GM12878 (cell line): ENCODE data around the gene LEMD2. TPM values are rescaled to one million over a fixed set of nuclear protein-coding genes. Genes with fewer than 3 reads are reported as not detected.

ENCODE experiments used
- ATAC-seq: fragments of 200-7000 bp; cut with Tn5 transposase; 3 replicates; pipeline ENCODE4 v1.9.1; 2020; ENCODE audit warnings: mild to moderate bottlenecking, moderate library complexity
- BruUV-seq: library from RNA; stranded (reverse); fragments of 400-500 nt; replicated peaks from 2 replicates; lab custom pipeline; 2021; lab: Mats Ljungman, UMichigan
- CTCF ChIA-PET: fragments of 300-600 bp; sonication (Branson Sonifier 250); formaldehyde crosslinking; extraction: SDS; loops from one replicate; lab custom pipeline; 2021; ENCODE audit warnings: inconsistent platforms; lab: Yijun Ruan, JAX
- POLR2A ChIA-PET: fragments of 350-600 bp; formaldehyde crosslinking; extraction: SDS; loops from one replicate; lab custom pipeline; 2021; ENCODE audit warnings: inconsistent platforms; lab: Charles Lee
- RAD21 ChIA-PET: fragments of 300-600 bp; sonication (Branson Sonifier 250); formaldehyde crosslinking; loops from one replicate; lab custom pipeline; 2023; ENCODE audit warnings: antibody characterized with exemption; ENCODE audit not compliant: unreplicated experiment; lab: Charles Lee
- SMC1A ChIA-PET: fragments of 300-600 bp; sonication (Branson Sonifier 250); formaldehyde crosslinking; loops from one replicate; lab custom pipeline; 2023; ENCODE audit not compliant: unreplicated experiment, uncharacterized antibody; lab: Charles Lee
- DNase-seq: peaks from one replicate; pipeline ENCODE4 v3.0.0-alpha.2; 2011; ENCODE audit warnings: low read depth, low spot score
- FAIRE-seq: peaks from 3 replicates; lab custom pipeline; 2011; peaks lifted over from hg19 to GRCh38; lab: Jason Lieb, UNC
- H2AFZ ChIP-seq: 2 replicates; pipeline ENCODE4 v1.6.0; 2011; ENCODE audit warnings: low read depth, low read length, control low read depth; ENCODE audit not compliant: control insufficient read depth
- H3K27ac ChIP-seq: 2 replicates; pipeline ENCODE4 v1.5.1; 2011; ENCODE audit warnings: control low read depth; ENCODE audit not compliant: control insufficient read depth, insufficient read depth
- H3K27me3 ChIP-seq, 2 experiments: replicated peaks in 1 of 2; 2 replicates each; pipeline versions ENCODE4 v1.6.0 to v1.6.1; 2011; ENCODE audit warnings: low read length in 1 of 2; ENCODE audit not compliant: control insufficient read depth in 2 of 2, insufficient read depth in 2 of 2
- H3K36me3 ChIP-seq, 2 experiments: 2 replicates each; pipeline ENCODE4 v1.5.1; 2011; ENCODE audit warnings: low read length in 1 of 2; ENCODE audit not compliant: control insufficient read depth in 2 of 2, insufficient read depth in 2 of 2
- H3K4me1 ChIP-seq: 2 replicates; pipeline ENCODE4 v1.6.1; 2011; ENCODE audit warnings: mild to moderate bottlenecking, low read length, moderate library complexity, mixed read lengths; ENCODE audit not compliant: control insufficient read depth, insufficient read depth
- H3K4me2 ChIP-seq: 2 replicates; pipeline ENCODE4 v1.6.0; 2011; ENCODE audit warnings: control low read depth; ENCODE audit not compliant: control insufficient read depth, insufficient read depth
- H3K4me3 ChIP-seq: fragments of 200-600 bp; sonication (generic); 2 replicates; pipeline ENCODE4 v1.5.1; 2016
- H3K79me2 ChIP-seq: 2 replicates; pipeline ENCODE4 v1.6.0; 2011; ENCODE audit warnings: low read length; ENCODE audit not compliant: control insufficient read depth, insufficient read depth
- H3K9ac ChIP-seq: 2 replicates; pipeline ENCODE4 v1.8.0; 2011; ENCODE audit warnings: low read length, control low read depth, mixed read lengths; ENCODE audit not compliant: control insufficient read depth, insufficient read depth
- H3K9me3 ChIP-seq: replicated peaks from 3 replicates; pipeline ENCODE4 v1.5.1; 2011; ENCODE audit warnings: mild to moderate bottlenecking, low read length; ENCODE audit not compliant: control insufficient read depth, insufficient read depth
- H4K20me1 ChIP-seq: 2 replicates; pipeline ENCODE4 v1.6.0; 2011; ENCODE audit not compliant: control insufficient read depth, insufficient read depth
- MTA2 ChIP-seq: fragments of 450-650 bp; IDR thresholded peaks from 2 replicates; pipeline ENCODE4 v1.6.1; 2016; ENCODE audit warnings: low read depth, mild to moderate bottlenecking, moderate library complexity
- MXI1 ChIP-seq: fragments of 150-350 bp; IDR thresholded peaks from 2 replicates; pipeline ENCODE4 v1.6.1; 2011; ENCODE audit warnings: low read depth, mild to moderate bottlenecking, inconsistent platforms, low read length, improper control_type of control experiment
- SMAD1 ChIP-seq: fragments of 450-650 bp; IDR thresholded peaks from 2 replicates; pipeline ENCODE4 v1.6.1; 2018; ENCODE audit warnings: mild to moderate bottlenecking, low read depth; ENCODE audit not compliant: partially characterized antibody
- ZNF622 ChIP-seq: fragments of 450-650 bp; IDR thresholded peaks from 2 replicates; pipeline ENCODE4 v1.6.1; 2017; ENCODE audit warnings: mild to moderate bottlenecking, inconsistent platforms
- WGBS: methylation state at CpG from one replicate; pipeline ENCODE4 v1.1.6; 2016; ENCODE audit warnings: low lambda C conversion rate; ENCODE audit not compliant: insufficient replicate concordance, insufficient coverage; ENCODE audit errors: missing lambda C conversion rate; 5-methylcytosine and 5-hydroxymethylcytosine counted together
- in situ Hi-C: fragments of 300-500 bp; cut with MboI; formaldehyde crosslinking; loops from 9 replicates; pipeline ENCODE4 v1.14.3; 2018; ENCODE audit warnings: mixed read lengths
- intact Hi-C: fragments of 100-400 bp; cut with micrococcal nuclease; formaldehyde crosslinking; loops from one replicate; pipeline ENCODE4 v1.14.2; 2022; ENCODE audit not compliant: unreplicated experiment
- polyA plus RNA-seq, 11 experiments: library from polyadenylated mRNA; depleted of rRNA in 4 of 11; unstranded in 6 of 11; stranded (reverse) in 5 of 11; fragments of >200 nt; fragmentation: Nextera tagmentation in 4 of 11; fragmentation: Illumina TruSeq in 1 of 11; extraction: Ambion mirVana in 4 of 11; extraction: Trizol in 1 of 11; gene quantifications; 1 replicate in 1 of 11; 2 replicates in 10 of 11; pipeline versions ENCODE4 v1.2.1 to v1.2.3, GENCODE V29; 2011 to 2016; ENCODE audit warnings: inconsistent platforms in 2 of 11, missing spikeins in 2 of 11, low read depth in 1 of 11
- total RNA-seq, 4 experiments: library from RNA; depleted of rRNA in 3 of 4; stranded (reverse); fragments of >200 nt in 3 of 4; fragmentation: Illumina TruSeq in 1 of 4; extraction: Trizol in 1 of 4; gene quantifications; 2 replicates each; pipeline versions ENCODE4 v1.2.1 to v1.2.3, GENCODE V29; 2013 to 2021
- TF ChIP-seq, protein P1 (sequence below): fragments of 450-650 bp; IDR thresholded peaks from 2 replicates; pipeline ENCODE4 v1.6.1; 2017; ENCODE audit warnings: mild to moderate bottlenecking, moderate library complexity
- TF ChIP-seq, protein P2 (sequence below): IDR thresholded peaks from 2 replicates; pipeline ENCODE4 v1.6.1; 2012; ENCODE audit warnings: improper control_type of control experiment, low read depth, low read length; ENCODE audit not compliant: insufficient replicate concordance

LEMD2 gene
- total and polyA plus RNA-seq, 10 of the 15 experiments (the other 5 are each of a cell fraction or from before 2014, with no cell fraction given), result 0.45 to 47.1 (median 22.8) TPM

DNA sequence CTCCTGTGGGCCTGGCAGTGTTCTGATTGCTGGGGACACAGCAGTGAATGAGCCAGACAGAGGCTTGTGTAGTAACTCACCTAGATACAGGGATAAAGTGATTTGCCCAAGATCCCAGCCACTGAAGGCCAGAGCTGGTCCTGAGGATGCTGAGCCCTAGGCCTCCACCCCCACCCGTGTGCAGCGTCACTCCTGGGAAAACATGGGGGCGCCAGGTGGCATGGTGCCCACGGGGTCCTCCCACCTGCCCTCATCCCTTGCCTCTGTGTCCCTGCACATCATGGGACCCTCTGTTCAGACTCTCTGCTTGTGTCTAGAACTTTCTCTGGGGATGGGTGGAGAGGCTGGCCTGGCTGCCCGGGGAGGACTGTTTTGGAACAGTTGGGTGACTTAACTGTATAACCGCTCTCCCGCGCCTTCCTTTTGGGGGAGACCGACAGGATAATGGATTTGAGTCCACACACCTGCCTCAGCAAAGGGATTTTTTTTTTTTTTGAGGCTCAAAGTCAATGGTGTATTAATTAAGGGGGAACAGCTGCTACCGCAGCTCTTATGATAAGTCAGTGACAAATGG is 19.6 kb downstream of the LEMD2 start:
- Histone ChIP-seq H3K4me2 (no peak overlapping the region), H3K36me3 (no peaks in the 10 kb centered on the region; a peak in 1 of 4 replicates), H3K9me3 (no peaks in the 10 kb centered on the region), H3K27me3 (no peaks in the 10 kb centered on the region; a peak in 1 of 4 replicates), H3K4me3 (no peak overlapping the region), H3K4me1 (no peaks in the 10 kb centered on the region; the same call in 1 of the 2 replicates), H4K20me1 (no peaks in the 10 kb centered on the region), H3K9ac (no peak overlapping the region), H3K79me2 (no peaks in the 10 kb centered on the region), H3K27ac (no peak overlapping the region), H2AFZ (no peak overlapping the region)
- no peak for ATAC-seq
- WGBS, result 61% methylated on average over 10 of the region's 10 CpGs
- TF ChIP-seq, protein P1, sequence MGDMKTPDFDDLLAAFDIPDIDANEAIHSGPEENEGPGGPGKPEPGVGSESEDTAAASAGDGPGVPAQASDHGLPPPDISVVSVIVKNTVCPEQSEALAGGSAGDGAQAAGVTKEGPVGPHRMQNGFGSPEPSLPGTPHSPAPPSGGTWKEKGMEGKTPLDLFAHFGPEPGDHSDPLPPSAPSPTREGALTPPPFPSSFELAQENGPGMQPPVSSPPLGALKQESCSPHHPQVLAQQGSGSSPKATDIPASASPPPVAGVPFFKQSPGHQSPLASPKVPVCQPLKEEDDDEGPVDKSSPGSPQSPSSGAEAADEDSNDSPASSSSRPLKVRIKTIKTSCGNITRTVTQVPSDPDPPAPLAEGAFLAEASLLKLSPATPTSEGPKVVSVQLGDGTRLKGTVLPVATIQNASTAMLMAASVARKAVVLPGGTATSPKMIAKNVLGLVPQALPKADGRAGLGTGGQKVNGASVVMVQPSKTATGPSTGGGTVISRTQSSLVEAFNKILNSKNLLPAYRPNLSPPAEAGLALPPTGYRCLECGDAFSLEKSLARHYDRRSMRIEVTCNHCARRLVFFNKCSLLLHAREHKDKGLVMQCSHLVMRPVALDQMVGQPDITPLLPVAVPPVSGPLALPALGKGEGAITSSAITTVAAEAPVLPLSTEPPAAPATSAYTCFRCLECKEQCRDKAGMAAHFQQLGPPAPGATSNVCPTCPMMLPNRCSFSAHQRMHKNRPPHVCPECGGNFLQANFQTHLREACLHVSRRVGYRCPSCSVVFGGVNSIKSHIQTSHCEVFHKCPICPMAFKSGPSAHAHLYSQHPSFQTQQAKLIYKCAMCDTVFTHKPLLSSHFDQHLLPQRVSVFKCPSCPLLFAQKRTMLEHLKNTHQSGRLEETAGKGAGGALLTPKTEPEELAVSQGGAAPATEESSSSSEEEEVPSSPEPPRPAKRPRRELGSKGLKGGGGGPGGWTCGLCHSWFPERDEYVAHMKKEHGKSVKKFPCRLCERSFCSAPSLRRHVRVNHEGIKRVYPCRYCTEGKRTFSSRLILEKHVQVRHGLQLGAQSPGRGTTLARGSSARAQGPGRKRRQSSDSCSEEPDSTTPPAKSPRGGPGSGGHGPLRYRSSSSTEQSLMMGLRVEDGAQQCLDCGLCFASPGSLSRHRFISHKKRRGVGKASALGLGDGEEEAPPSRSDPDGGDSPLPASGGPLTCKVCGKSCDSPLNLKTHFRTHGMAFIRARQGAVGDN, result no peak
- TF ChIP-seq MXI1 (no peak), MTA2 (no peak), SMAD1 (no peak), ZNF622 (no peak)
- TF ChIP-seq, protein P2, sequence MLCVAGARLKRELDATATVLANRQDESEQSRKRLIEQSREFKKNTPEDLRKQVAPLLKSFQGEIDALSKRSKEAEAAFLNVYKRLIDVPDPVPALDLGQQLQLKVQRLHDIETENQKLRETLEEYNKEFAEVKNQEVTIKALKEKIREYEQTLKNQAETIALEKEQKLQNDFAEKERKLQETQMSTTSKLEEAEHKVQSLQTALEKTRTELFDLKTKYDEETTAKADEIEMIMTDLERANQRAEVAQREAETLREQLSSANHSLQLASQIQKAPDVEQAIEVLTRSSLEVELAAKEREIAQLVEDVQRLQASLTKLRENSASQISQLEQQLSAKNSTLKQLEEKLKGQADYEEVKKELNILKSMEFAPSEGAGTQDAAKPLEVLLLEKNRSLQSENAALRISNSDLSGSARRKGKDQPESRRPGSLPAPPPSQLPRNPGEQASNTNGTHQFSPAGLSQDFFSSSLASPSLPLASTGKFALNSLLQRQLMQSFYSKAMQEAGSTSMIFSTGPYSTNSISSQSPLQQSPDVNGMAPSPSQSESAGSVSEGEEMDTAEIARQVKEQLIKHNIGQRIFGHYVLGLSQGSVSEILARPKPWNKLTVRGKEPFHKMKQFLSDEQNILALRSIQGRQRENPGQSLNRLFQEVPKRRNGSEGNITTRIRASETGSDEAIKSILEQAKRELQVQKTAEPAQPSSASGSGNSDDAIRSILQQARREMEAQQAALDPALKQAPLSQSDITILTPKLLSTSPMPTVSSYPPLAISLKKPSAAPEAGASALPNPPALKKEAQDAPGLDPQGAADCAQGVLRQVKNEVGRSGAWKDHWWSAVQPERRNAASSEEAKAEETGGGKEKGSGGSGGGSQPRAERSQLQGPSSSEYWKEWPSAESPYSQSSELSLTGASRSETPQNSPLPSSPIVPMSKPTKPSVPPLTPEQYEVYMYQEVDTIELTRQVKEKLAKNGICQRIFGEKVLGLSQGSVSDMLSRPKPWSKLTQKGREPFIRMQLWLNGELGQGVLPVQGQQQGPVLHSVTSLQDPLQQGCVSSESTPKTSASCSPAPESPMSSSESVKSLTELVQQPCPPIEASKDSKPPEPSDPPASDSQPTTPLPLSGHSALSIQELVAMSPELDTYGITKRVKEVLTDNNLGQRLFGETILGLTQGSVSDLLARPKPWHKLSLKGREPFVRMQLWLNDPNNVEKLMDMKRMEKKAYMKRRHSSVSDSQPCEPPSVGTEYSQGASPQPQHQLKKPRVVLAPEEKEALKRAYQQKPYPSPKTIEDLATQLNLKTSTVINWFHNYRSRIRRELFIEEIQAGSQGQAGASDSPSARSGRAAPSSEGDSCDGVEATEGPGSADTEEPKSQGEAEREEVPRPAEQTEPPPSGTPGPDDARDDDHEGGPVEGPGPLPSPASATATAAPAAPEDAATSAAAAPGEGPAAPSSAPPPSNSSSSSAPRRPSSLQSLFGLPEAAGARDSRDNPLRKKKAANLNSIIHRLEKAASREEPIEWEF, result no peak
- ChIA-PET CTCF (interaction anchor here (1.0 to 5.9 kb wide), 13 partner anchors 10 to 593 kb away, joined by 3 to 49 read pairs (median 4); partner anchors contain the start of gene UQCC2), SMC1A (interaction anchor here (1.5 to 2.6 kb wide), 2 partner anchors 58 to 258 kb away, joined by 3 to 9 read pairs; partner anchors contain the start of gene UQCC2), RAD21 (interaction anchor here (1.3 to 4.6 kb wide), 3 partner anchors 182 to 258 kb away, joined by 3 to 25 read pairs (median 4); no protein-coding TSS in a partner anchor), POLR2A (no interaction called here)
- intact Hi-C loops (no loop called here), in situ Hi-C loops (loop anchor here (5.0 kb wide), 1 partner anchor 388 kb away; no protein-coding TSS in a partner anchor)
- DNase-seq, result no peak
- FAIRE-seq, result no peak
- BruUV-seq, result no TSS peak
